ENCODE data around the gene CNGA1.

CNGA1 gene

GRCh38 chr4:48042979-48043461 is 26.5 kb upstream of the CNGA1 start:
- TF ChIP-seq CTCF (IDR thresholded peaks at IDR 0.05): no peak
- peaks cover 32% of the 10 kb centered on the region for H3K27me3 ChIP-seq
- H3K4me3 ChIP-seq (ENCODE audit: low read depth in 1 of 2, low read length in 1 of 2): no peak overlapping the region
- no peaks in the 10 kb centered on the region for H3K36me3 ChIP-seq
- H3K9me3 ChIP-seq: no peaks in the 10 kb centered on the region
- H3K27ac ChIP-seq: no peak overlapping the region
- peaks cover 11 to 15% of the 10 kb centered on the region in 2 experiments for H3K4me1 ChIP-seq (ENCODE audit: control insufficient read depth in 1 of 2, insufficient read depth in 1 of 2, low read depth in 1 of 2, low read length in 1 of 2)

GRCh38 chr4:48041535-48042137 is 25.2 kb upstream of the CNGA1 start:
- Histone ChIP-seq H3K27me3 (peaks cover 29% of the 10 kb centered on the region), H3K9me3 (no peaks in the 10 kb centered on the region), H3K4me3 (ENCODE audit: low read depth in 1 of 2, low read length in 1 of 2) (no peak overlapping the region), H3K4me1 (ENCODE audit: control insufficient read depth in 1 of 2, insufficient read depth in 1 of 2, low read depth in 1 of 2, low read length in 1 of 2) (peaks cover 0 to 4% of the 10 kb centered on the region in 2 experiments), H3K36me3 (no peaks in the 10 kb centered on the region), H3K27ac (no peak overlapping the region)
- TF ChIP-seq CTCF (IDR thresholded peaks at IDR 0.05): no peak

- Histone ChIP-seq H3K4me3 (ENCODE audit: low read depth in 1 of 2, low read length in 1 of 2) (no peak overlapping the region), H3K9me3 (no peaks in the 10 kb centered on the region), H3K27ac (no peak overlapping the region), H3K4me1 (ENCODE audit: control insufficient read depth in 1 of 2, insufficient read depth in 1 of 2, low read depth in 1 of 2, low read length in 1 of 2) (peaks cover 0 to 4% of the 10 kb centered on the region in 2 experiments), H3K36me3 (no peaks in the 10 kb centered on the region), H3K27me3 (peaks cover 12% of the 10 kb centered on the region)
- TF ChIP-seq CTCF (IDR thresholded peaks at IDR 0.05): no peak
Observed at GRCh38 chr4:48039561-48039960, 23.1 kb upstream of the CNGA1 start.

- Histone ChIP-seq H3K27ac (no peak overlapping the region), H3K36me3 (no peaks in the 10 kb centered on the region), H3K27me3 (peaks cover 4% of the 10 kb centered on the region), H3K4me3 (ENCODE audit: low read depth in 1 of 2, low read length in 1 of 2) (no peak overlapping the region), H3K4me1 (ENCODE audit: control insufficient read depth in 1 of 2, insufficient read depth in 1 of 2, low read depth in 1 of 2, low read length in 1 of 2) (peaks cover 0 to 4% of the 10 kb centered on the region in 2 experiments), H3K9me3 (no peaks in the 10 kb centered on the region)
- no peak for TF ChIP-seq CTCF (IDR thresholded peaks at IDR 0.05)
Observed at GRCh38 chr4:48038666-48039065, 22.2 kb upstream of the CNGA1 start.

GRCh38 chr4:48037117-48037462 is 20.6 kb upstream of the CNGA1 start:
- Histone ChIP-seq H3K27me3 (no peaks in the 10 kb centered on the region), H3K4me3 (ENCODE audit: low read depth in 1 of 2, low read length in 1 of 2) (no peak overlapping the region), H3K4me1 (ENCODE audit: control insufficient read depth in 1 of 2, insufficient read depth in 1 of 2, low read depth in 1 of 2, low read length in 1 of 2) (peaks cover 0 to 4% of the 10 kb centered on the region in 2 experiments), H3K36me3 (no peaks in the 10 kb centered on the region), H3K27ac (no peak overlapping the region), H3K9me3 (no peaks in the 10 kb centered on the region)
- no peak for TF ChIP-seq CTCF (IDR thresholded peaks at IDR 0.05)

All from neutrophil (primary cell).